K562 (cell line): Measurements from ENCODE around the gene YARS1. TPM values are rescaled to one million over a fixed set of nuclear protein-coding genes. Genes with fewer than 3 reads are reported as not detected.

ENCODE experiments used
- ARNT ChIP-seq, 2 experiments: fragments of 450-650 bp; IDR thresholded peaks; 2 replicates each; pipeline ENCODE4 v1.6.1; 2016; ENCODE audit warnings: mild to moderate bottlenecking in 1 of 2
- C11orf30 ChIP-seq: fragments of 450-650 bp; IDR thresholded peaks from 2 replicates; pipeline ENCODE4 v1.6.1; 2016; ENCODE audit warnings: low read depth, mild to moderate bottlenecking
- CCNT2 ChIP-seq: IDR thresholded peaks from 2 replicates; pipeline ENCODE4 v1.6.1; 2011; ENCODE audit warnings: borderline replicate concordance, low read depth, mild to moderate bottlenecking, moderate library complexity, mixed read lengths, low read length; ENCODE audit not compliant: insufficient read length; ENCODE audit errors: extremely low read depth
- CGGBP1 ChIP-seq: fragments of 250-450 bp; sonication (Bioruptor Pico); IDR thresholded peaks from 2 replicates; pipeline ENCODE4 v1.9.0; 2021; ENCODE audit warnings: mild to moderate bottlenecking
- CLOCK ChIP-seq: fragments of 250-450 bp; sonication (Bioruptor Pico); IDR thresholded peaks from 2 replicates; pipeline ENCODE4 v1.4.0; 2020; ENCODE audit warnings: mild to moderate bottlenecking, moderate library complexity, borderline replicate concordance
- EGR1 ChIP-seq: fragments of 450-650 bp; conservative IDR thresholded peaks from 2 replicates; pipeline ENCODE4 v1.6.1; 2017; ENCODE audit warnings: mild to moderate bottlenecking
- HDAC8 ChIP-seq: fragments of 450-650 bp; IDR thresholded peaks from 2 replicates; pipeline ENCODE4 v1.6.1; 2016; ENCODE audit warnings: mild to moderate bottlenecking, missing genetic modification characterization, moderate library complexity, missing compliant biosample characterization
- HNRNPH1 ChIP-seq: fragments of 200-400 bp; formaldehyde crosslinking; optimal IDR thresholded peaks from 2 replicates; pipeline ENCODE3; 2017; ENCODE audit warnings: low read depth, mild to moderate bottlenecking, low read length, moderate library complexity
- NFXL1 ChIP-seq: fragments of 450-650 bp; formaldehyde crosslinking; IDR thresholded peaks from 2 replicates; pipeline ENCODE4 v1.4.0; 2021; ENCODE audit warnings: mild to moderate bottlenecking
- PHTF2 ChIP-seq: fragments of 250-450 bp; sonication (Bioruptor Pico); IDR thresholded peaks from 2 replicates; pipeline ENCODE4 v1.5.0; 2021; ENCODE audit warnings: mild to moderate bottlenecking
- RHOXF2B ChIP-seq: fragments of 250-450 bp; sonication (Bioruptor Pico); conservative IDR thresholded peaks from 2 replicates; pipeline ENCODE4 v1.5.1; 2021
- SNIP1 ChIP-seq: fragments of 450-650 bp; IDR thresholded peaks from 2 replicates; pipeline ENCODE4 v1.7.1; 2017; ENCODE audit warnings: low read depth, mild to moderate bottlenecking
- YBX1 ChIP-seq: fragments of 450-650 bp; IDR thresholded peaks from 2 replicates; pipeline ENCODE4 v1.7.1; 2016; ENCODE audit warnings: mild to moderate bottlenecking
- ZNF507 ChIP-seq: conservative IDR thresholded peaks from 2 replicates; pipeline ENCODE4 v1.6.1; 2017; ENCODE audit warnings: missing genetic modification characterization, missing compliant biosample characterization
- ZNF717 ChIP-seq: fragments of 250-450 bp; sonication (Bioruptor Pico); IDR thresholded peaks from 2 replicates; pipeline ENCODE4 v1.5.0; 2021
- polyA plus RNA-seq, 8 experiments: library from polyadenylated mRNA; depleted of rRNA in 4 of 8; stranded (reverse) in 5 of 8; unstranded in 3 of 8; fragments of >200 nt; fragmentation: Nextera tagmentation in 2 of 8; fragmentation: Illumina TruSeq in 1 of 8; extraction: Ambion mirVana in 2 of 8; extraction: Trizol in 1 of 8; gene quantifications; 2 replicates each; pipeline versions ENCODE4 v1.2.1 to v1.2.3, GENCODE V29; 2011 to 2014; ENCODE audit warnings: inconsistent platforms in 1 of 8, missing spikeins in 1 of 8
- total RNA-seq, 7 experiments: library from RNA; depleted of rRNA in 6 of 7; stranded (reverse); fragments of >200 nt in 6 of 7; fragmentation: Illumina TruSeq in 2 of 7; extraction: Trizol in 2 of 7; gene quantifications; 2 replicates each; pipeline versions ENCODE4 v1.2.1 to v1.2.3, GENCODE V29; 2011 to 2021; ENCODE audit warnings: low replicate concordance in 1 of 7
- TF ChIP-seq, protein P1 (sequence below): sonication (generic); formaldehyde crosslinking; IDR thresholded peaks from 2 replicates; pipeline ENCODE4 v1.8.0; 2023; ENCODE audit warnings: mild to moderate bottlenecking, missing genetic modification reagents
- TF ChIP-seq, protein P2 (sequence below): fragments of 450-650 bp; IDR thresholded peaks from 2 replicates; pipeline ENCODE4 v1.6.1; 2018; ENCODE audit not compliant: partially characterized antibody
- TF ChIP-seq, protein P3 (sequence below): fragments of 250-450 bp; sonication (Bioruptor Pico); IDR thresholded peaks from 2 replicates; pipeline ENCODE4 v1.9.0; 2021; ENCODE audit warnings: mild to moderate bottlenecking, inconsistent platforms

Gene YARS1
- total and polyA plus RNA-seq, 9 of the 15 experiments (the other 6 are each of a cell fraction or from before 2014, with no cell fraction given) = 66.2 to 336 (median 201) TPM

GRCh38 chr1:32755810-32756159, 61.4 kb downstream of the YARS1 start (continued):
- TF ChIP-seq, protein P1, sequence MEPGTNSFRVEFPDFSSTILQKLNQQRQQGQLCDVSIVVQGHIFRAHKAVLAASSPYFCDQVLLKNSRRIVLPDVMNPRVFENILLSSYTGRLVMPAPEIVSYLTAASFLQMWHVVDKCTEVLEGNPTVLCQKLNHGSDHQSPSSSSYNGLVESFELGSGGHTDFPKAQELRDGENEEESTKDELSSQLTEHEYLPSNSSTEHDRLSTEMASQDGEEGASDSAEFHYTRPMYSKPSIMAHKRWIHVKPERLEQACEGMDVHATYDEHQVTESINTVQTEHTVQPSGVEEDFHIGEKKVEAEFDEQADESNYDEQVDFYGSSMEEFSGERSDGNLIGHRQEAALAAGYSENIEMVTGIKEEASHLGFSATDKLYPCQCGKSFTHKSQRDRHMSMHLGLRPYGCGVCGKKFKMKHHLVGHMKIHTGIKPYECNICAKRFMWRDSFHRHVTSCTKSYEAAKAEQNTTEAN = no peak
- TF ChIP-seq ZNF717 (CRISPR knock-in tag) = no peak
- TF ChIP-seq, protein P2, sequence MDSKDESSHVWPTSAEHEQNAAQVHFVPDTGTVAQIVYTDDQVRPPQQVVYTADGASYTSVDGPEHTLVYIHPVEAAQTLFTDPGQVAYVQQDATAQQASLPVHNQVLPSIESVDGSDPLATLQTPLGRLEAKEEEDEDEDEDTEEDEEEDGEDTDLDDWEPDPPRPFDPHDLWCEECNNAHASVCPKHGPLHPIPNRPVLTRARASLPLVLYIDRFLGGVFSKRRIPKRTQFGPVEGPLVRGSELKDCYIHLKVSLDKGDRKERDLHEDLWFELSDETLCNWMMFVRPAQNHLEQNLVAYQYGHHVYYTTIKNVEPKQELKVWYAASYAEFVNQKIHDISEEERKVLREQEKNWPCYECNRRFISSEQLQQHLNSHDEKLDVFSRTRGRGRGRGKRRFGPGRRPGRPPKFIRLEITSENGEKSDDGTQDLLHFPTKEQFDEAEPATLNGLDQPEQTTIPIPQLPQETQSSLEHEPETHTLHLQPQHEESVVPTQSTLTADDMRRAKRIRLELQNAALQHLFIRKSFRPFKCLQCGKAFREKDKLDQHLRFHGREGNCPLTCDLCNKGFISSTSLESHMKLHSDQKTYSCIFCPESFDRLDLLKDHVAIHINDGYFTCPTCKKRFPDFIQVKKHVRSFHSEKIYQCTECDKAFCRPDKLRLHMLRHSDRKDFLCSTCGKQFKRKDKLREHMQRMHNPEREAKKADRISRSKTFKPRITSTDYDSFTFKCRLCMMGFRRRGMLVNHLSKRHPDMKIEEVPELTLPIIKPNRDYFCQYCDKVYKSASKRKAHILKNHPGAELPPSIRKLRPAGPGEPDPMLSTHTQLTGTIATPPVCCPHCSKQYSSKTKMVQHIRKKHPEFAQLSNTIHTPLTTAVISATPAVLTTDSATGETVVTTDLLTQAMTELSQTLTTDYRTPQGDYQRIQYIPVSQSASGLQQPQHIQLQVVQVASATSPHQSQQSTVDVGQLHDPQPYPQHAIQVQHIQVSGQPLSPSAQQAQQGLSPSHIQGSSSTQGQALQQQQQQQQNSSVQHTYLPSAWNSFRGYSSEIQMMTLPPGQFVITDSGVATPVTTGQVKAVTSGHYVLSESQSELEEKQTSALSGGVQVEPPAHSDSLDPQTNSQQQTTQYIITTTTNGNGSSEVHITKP = no peak
- TF ChIP-seq HNRNPH1 = no peak
- TF ChIP-seq HDAC8 (tag) = no peak
- TF ChIP-seq CCNT2 = no peak
- no peak for TF ChIP-seq EGR1
- TF ChIP-seq, protein P3, sequence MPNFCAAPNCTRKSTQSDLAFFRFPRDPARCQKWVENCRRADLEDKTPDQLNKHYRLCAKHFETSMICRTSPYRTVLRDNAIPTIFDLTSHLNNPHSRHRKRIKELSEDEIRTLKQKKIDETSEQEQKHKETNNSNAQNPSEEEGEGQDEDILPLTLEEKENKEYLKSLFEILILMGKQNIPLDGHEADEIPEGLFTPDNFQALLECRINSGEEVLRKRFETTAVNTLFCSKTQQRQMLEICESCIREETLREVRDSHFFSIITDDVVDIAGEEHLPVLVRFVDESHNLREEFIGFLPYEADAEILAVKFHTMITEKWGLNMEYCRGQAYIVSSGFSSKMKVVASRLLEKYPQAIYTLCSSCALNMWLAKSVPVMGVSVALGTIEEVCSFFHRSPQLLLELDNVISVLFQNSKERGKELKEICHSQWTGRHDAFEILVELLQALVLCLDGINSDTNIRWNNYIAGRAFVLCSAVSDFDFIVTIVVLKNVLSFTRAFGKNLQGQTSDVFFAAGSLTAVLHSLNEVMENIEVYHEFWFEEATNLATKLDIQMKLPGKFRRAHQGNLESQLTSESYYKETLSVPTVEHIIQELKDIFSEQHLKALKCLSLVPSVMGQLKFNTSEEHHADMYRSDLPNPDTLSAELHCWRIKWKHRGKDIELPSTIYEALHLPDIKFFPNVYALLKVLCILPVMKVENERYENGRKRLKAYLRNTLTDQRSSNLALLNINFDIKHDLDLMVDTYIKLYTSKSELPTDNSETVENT = no peak
- TF ChIP-seq SNIP1 = no peak
- TF ChIP-seq ZNF507 (tag) = no peak
- TF ChIP-seq CLOCK (CRISPR knock-in tag) = no peak
- no peak for TF ChIP-seq CGGBP1 (CRISPR knock-in tag)
- no peak for TF ChIP-seq ARNT (IDR thresholded peaks at IDR 0.05)
- TF ChIP-seq PHTF2 (CRISPR knock-in tag) = no peak
- TF ChIP-seq NFXL1 (CRISPR knock-in tag) = no peak
- TF ChIP-seq YBX1 = no peak
- no peak for TF ChIP-seq RHOXF2B (CRISPR knock-in tag)
- no peak for TF ChIP-seq C11orf30
